NCI-H69 (cell line): ENCODE data around the gene MDM2.

ENCODE experiments used
- DNase-seq: peaks from one replicate; lab custom pipeline; 2025; lab: John Stamatoyannopoulos, UW

MDM2 gene

DNA sequence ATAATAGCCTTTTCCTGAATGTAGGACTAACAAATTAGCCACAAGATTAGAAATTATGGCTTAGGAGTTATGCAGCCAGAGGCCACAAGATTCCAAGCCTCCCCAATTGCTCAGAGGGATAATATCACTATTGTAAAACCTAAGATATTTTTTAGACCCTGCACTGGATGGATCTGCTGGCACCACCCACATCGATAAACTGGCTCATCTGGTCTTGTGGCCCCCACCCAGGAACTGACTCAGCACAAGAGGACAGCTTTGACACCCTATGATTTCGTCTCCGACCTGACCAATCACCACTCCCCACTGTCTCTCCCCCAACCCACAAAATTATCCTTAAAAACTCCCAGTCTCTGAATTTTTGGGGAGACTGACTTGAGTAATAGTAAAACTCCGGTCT is 70.3 kb downstream of the MDM2 start:
- DNase-seq = no peak

DNA sequence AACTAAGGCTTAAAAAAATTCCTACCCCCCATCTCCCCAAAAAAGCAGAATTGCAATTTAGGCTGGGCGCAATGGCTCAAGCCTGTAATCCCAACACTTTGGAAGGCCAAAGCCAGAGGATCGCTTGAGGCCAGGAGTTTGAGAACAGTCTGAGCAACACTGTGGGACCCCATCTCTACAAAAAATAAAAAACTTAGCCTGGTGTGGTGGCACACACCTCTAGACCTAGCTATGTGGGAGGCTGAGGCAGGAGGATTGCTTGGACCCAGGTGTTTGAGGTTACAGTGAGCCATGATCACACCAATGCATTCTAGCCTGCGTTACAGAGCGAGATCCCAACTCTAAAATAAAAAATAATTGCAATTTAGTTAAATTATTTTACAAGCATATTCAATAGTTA is 70.9 kb downstream of the MDM2 start:
- no peak for DNase-seq

DNA sequence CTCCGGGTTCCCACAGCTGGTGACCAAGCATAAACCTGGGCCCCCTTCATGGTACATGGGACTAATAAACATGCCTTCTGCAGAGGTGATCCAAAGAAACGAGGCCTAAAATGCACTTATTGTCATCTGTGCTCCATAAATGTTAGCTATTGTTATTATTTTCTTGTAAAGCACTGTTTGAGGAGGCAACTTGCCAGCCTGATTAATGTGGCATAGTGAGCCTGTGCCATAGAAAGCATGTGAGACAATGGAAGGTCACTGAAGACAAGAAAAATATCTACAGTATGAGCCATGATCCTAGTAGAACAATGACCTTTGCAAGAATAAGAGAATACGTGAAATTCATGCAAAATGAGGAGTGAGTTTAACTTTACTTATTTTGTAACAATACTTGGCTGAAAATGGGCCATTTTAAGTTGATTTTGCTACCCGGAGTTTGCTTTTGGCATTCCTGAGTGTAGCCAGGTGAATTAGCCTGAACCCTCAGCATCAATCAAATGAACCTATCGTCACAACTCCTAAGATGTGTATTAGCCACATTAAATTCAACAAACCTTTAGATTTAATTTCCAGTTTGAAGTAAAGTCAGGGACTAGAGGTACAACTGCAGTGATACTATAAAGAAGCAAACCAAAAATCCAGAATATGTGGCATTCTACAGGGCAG is 72.8 kb downstream of the MDM2 start:
- DNase-seq = no peak

DNA sequence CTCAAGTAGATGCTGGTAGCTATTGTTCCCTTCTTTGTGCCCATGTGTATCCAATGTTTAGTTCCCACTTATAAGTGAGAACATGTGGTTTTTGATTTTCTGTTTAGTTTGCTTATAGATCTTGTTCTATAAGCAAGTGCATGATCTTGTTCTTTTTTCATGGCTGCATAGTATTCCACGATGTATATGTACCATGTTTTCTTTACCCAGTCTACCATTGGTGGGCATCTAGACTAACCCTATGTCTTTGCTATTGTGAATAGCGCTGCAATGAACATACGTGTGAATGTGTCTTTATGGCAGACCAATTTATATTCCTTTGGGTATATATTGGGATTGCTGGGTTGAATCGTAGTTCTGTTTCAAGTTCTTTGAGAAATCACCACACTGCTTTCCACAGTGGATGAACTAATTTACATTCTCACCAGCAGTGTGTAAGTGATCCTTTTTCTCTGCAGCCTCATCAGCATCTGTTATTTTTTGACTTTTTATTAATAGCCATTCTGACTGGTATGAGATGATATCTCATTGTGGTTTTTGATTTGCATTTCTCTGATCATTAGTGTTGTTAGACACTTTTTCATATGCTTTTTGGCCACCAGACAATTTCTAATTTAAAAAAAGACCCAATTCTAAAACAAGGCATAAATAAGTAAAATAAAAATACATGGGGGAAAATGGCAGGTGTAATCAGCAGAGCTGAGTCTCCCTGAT is 74.4 kb downstream of the MDM2 start:
- no peak for DNase-seq

DNA sequence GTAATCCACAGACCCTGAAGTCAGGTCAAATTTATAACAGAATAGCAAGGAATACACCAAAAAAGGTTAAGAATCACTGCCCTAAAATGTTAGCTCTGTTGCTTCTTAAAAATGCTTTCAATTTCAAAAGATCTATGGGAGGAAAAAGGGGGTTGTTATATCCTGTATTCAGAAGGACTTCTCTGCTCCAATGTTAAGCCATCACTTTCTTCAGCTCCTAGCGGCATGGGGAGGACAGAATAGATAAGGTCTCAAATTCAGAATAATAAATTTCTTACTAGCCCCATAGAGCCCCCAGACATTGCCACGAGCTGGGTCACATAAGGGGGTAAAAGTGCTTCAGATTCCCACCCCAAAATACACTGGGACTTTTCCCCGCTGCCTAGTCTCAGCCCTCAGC is 75.2 kb downstream of the MDM2 start:
- no peak for DNase-seq

DNA sequence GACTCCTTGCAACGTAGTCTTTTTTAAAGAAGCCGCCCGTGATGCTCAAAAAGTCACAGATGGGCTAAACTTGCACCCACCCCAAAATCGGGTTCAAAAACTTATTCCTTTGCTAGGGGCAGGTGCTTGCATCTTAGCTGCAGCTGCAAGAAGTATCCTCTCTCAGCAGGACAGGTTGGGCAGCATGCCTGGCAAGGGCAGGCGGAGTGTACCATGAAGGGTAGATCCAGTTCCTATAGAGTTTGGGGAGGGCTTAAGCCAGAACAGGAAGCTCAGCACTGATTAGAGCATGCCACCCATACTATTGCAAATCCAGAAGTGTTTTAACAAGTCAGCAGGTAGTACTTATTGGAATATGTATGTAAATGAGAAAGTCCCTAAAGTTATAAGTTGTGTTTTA is 76.3 kb downstream of the MDM2 start:
- no peak for DNase-seq

DNA sequence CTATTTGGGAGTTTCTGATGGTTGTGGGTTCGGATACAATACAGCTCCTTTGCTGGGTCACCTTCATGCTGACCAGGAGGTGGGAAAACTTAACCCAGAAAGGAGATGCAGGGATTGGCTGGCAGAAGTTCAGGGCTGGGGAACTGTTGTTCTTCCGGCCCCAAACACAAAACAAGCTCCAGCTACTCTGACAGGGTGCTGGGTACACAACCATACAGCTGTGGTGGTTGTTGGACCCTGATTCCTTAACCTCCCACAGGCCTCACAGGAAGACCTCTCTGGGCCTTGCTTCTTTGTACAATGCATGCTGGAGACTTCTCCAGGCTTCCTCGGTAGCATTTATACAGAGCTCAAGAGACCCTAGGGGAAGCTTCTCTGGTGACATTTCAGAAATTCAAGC is 77.4 kb downstream of the MDM2 start:
- DNase-seq = no peak

DNA sequence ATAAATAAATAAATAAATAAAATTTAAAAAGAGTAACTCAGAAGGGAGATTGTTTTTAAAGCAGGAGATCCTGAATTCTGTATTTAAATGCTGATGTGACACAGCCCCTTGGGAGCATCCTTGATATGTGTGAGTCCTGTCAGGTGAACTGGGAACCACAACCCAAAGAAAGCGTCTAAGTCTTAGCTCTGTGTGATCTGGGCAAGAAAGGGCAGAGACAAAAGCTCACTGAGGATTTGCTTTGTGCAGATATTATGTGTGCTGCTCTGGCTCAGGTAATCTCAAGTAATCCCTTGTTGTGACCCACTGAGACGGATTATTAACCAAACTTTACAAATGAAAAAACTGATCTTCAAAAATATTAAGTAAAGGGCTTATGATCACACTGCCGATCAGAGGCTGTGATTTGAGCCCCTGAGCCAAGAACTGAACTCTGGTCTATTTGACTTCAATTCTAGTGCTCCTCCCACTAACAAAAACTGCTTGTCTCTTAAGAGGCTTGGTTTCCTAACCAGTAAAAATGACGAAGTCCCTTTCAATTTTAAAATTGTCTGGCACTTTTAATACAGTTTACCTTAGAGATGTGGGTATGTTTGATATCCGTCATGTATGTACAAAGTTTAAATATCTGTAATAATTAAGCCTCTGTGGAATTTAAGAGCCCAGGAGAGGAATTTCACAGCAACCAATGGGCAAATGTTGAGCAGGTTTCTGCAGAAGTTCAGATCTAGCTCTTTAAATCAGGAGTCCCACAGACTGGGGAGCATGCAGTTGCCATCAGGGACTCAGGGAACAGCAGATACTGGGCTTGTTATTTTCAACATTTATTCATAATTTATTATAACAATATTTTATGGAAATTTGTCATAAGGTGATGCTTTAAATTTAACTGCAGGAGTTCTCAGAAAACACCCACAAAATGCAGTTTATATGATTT is 78.9 kb downstream of the MDM2 start:
- no peak for DNase-seq

DNA sequence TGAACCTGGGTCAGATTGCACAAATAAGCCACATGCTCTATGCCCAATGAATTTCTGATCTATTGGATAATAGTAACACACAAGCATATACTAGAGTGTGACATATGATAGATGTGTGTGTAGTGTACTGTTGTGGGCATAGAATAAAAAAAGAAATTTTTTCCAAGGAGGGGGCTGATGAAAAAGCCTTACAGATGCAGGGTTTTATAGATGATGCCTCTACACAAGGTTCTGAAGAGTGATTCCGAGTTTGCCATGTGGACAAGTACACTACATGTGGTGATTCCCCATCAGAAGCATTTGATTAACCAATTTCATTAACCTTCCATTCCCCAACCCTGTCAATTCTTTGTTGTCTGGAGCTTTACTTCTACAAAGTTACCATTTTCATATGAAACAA is 79.7 kb downstream of the MDM2 start:
- DNase-seq = no peak

DNA sequence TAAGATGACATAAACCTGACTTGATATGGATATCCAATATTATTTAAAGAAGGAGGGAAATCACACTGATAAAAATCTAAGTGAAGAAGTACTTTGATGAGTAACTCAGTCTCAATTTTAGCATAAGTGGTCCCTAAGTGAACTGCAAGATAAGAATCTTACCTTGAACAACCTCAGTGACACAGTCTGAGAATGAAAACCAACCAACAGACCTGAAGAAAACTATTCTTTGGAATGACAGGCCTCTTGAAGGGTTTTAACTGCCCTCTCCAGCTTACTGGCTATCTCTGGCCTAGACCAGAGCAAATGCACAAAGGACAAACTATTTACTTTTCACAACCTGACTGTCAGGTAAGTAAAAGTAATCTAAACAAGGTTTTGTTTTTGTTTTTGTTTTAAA is 80.3 kb downstream of the MDM2 start:
- no peak for DNase-seq

DNA sequence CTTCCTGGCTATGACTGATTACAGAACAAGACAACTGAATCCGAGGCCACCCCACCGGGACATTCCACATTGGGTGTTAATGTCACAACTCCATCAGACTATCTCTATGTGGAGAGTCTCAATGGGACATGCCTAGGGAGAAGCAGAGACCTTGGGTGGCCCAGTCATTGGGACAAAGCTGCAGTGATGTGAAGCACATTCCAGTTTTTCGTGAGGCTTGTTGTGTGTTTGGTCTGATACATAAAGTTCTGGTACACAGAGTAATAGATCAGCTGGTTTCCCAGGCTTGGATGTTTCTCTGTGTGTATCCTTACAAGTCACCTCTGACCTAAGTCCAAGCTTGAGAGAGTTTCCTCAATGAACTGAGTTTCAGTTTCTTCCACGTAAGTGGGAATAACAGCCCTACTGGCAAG is 82.7 kb downstream of the MDM2 start:
- no peak for DNase-seq

DNA sequence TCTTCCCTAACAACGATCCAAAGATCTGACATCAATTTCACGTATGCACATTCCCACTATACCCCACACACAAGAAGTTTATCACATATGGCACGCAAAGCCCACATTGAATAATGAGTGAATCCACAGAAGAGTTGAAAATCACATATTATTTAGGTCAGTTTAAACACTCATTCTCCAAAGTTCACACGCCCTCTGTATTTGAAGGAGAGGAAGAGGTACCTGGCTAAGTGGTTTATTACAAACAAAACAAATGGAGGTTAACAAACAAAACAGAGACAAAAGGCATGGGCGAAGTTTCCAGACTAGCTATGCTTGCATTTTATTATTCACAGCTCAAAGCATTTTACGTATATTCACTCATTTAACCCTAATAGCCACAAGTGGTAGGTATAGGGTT is 83.2 kb downstream of the MDM2 start:
- DNase-seq = no peak

DNA sequence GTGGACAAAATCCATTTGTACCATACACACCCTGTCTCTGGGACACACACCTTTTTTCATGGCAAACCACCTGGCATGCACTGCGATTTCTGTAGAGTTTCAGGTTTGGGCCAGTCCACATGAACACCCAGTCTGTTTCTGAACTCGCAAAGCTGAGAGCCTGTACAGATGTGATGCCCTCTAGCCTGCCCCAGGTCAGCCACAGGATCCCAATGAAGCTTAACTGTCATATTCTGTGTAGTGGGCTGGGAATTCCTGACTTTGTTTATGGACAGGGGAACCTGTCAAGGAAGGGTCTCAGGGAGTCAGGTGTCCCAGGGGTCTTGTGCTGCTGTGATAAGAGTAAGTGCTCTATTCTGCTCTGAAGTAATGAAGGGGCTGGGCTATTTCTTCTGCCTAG is 85.2 kb downstream of the MDM2 start:
- DNase-seq = no peak

DNA sequence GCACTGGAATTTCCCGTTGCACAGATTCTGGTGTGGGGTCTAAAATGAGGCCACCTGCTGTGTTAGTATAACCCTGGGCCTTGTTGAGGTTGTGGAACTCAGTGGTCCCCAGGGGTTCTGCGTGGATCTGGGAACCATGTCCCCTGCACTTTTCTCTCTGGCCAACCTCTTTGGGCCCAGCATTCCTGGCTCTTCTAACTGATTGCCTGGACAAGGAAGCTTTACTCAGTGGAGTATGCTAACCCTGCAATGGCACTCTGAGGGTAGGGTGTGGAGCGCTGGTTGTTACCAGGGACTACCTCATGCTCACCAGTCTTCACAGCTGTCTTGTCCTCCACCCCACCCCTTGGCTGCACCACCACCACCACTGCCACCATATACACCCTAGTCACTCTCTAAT is 85.8 kb downstream of the MDM2 start:
- DNase-seq = no peak

DNA sequence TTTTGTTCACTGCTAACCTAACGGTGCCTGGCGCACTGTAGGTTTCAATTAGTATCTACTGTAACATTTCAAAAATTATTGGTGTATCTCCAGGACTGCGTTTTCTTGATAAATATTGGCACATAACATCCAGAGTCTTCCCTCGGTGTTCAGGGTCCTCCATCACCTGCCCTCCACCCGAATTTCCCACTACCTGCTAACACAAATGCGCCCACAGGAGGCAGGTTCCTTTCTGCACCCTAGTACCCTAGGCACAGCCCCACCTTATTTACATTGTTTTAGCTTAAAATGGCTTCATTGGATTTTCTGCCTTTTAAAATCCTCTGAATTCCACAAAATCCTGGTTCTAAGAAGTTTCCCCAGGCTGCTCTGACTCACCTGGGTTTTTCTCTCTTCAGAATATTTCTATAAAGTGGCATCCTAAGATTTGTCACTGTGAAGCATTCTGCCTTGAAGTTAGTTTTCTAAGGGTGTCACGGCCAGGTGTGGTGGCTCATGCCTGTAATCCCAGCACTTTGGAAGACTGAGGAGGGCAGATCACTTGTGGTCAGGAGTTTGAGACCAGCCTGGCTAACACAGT is 86.4 kb downstream of the MDM2 start:
- no peak for DNase-seq

DNA sequence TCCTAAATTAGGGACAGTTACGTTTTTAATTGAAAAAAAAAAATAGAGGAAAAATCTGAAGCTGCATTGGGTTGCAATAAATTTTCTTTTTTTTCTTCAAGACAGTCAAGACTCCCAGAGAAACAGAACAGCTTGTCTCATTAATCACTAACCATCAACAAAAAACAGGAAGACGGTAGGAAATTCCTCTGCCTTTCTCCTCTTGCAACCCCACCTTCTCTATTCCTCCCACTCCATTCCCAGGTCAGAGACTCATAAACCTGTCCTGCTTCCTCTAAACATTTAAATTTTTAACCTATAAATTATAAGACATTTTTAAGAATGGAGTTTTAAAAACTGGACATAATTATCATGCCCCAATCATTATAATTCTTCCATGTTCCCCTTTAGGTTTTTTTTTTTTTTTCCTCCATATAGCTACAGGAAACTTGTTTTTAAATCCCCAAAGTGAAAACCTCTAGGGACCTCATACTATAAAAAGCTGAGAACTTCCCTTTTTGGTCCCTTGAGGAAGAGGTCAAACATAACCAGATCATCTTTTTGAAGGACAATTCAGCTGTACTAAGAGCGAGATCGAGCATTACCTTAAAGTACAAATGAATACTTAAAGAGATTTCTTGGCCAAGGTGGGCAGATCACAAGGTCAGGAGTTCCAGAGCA is 89.0 kb downstream of the MDM2 start:
- no peak for DNase-seq

DNA sequence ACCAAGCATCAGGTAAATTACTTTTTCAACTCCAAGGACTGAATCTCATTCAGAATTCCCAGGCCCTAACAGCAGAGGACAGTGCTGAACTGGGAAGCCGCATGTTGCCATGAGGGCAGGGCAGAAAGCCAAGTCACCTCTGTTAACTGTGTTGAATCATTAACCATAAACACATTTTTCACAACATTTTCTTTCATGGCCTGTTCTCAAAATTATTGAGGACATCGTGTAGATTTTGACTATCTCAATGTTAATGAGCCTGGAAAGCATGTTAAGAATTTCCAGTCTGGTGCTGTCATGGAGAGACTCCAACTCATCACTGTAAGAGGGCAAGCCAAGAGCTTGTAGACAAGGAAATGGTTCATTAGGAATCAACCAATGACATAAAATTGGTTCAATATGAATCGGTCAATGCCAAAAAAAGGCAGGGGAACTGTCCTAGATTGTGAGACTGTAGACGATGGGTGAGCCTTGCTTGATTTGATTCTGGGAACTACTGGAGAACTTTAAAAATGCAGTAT is 91.3 kb downstream of the MDM2 start:
- no peak for DNase-seq

DNA sequence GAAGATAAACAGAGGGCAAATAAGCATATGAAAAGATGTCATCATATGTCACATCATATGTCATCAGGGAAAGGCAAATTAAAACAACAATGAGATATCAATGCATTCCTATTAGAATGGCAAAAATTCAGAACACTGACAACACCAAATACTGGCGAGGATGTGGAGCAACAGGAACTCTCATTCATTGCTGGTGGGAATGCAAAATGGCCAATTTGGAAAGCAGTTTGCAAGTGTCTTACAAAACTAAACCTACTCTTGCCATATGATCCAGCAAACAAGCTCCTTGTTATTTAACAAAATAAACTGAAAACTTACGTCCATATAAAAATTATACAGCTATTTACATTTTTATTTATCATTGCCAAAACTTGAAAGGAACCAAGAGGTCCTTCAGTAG is 92.3 kb downstream of the MDM2 start:
- DNase-seq = no peak
